IPS-NIHi7 (cell line): ENCODE results near the gene DNAH5.
"Not testable (repeated sequence)": the region's sequence is repeated elsewhere in the genome, so short reads cannot be mapped to it uniquely, and the experiment has no call there.

ENCODE experiments used
- DNase-seq: peaks from one replicate; pipeline ENCODE4 v3.0.0; 2012; ENCODE audit warnings: mixed read lengths; ENCODE audit errors: extremely low spot score

The DNAH5 gene, protein sequence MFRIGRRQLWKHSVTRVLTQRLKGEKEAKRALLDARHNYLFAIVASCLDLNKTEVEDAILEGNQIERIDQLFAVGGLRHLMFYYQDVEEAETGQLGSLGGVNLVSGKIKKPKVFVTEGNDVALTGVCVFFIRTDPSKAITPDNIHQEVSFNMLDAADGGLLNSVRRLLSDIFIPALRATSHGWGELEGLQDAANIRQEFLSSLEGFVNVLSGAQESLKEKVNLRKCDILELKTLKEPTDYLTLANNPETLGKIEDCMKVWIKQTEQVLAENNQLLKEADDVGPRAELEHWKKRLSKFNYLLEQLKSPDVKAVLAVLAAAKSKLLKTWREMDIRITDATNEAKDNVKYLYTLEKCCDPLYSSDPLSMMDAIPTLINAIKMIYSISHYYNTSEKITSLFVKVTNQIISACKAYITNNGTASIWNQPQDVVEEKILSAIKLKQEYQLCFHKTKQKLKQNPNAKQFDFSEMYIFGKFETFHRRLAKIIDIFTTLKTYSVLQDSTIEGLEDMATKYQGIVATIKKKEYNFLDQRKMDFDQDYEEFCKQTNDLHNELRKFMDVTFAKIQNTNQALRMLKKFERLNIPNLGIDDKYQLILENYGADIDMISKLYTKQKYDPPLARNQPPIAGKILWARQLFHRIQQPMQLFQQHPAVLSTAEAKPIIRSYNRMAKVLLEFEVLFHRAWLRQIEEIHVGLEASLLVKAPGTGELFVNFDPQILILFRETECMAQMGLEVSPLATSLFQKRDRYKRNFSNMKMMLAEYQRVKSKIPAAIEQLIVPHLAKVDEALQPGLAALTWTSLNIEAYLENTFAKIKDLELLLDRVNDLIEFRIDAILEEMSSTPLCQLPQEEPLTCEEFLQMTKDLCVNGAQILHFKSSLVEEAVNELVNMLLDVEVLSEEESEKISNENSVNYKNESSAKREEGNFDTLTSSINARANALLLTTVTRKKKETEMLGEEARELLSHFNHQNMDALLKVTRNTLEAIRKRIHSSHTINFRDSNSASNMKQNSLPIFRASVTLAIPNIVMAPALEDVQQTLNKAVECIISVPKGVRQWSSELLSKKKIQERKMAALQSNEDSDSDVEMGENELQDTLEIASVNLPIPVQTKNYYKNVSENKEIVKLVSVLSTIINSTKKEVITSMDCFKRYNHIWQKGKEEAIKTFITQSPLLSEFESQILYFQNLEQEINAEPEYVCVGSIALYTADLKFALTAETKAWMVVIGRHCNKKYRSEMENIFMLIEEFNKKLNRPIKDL (N-terminal part only)

GRCh38 chr5:13944560-13945199 is at the start of gene DNAH5:
Gene DNAH5, minus strand, starts transcription at chr5:13944688. Its CDS starts 250 bp downstream, at chr5:13944438.
- DNase-seq: no peak

GRCh38 chr5:13993926-13994325 is 49.4 kb upstream of the DNAH5 start:
- DNase-seq: peak; percentile 38

DNA sequence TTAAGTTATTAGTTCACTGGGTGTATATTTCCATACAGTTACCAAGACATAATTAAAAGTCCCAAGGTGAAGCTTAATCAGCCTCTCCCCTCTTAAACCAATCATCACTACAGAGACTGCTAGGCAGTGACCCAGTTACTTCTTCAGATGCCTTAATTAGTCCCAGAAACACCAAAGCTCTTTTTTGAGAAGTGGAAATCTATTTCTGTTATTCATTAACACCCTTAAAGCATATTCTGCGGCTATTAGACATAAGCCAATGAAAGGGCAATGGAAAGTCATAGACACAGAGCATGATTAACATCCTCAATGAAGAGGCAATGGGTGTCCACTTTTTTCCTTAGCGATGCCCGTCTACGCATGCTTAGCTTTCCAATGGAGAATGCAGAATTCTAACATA is 48.3 kb upstream of the DNAH5 start:
- no peak for DNase-seq

DNA sequence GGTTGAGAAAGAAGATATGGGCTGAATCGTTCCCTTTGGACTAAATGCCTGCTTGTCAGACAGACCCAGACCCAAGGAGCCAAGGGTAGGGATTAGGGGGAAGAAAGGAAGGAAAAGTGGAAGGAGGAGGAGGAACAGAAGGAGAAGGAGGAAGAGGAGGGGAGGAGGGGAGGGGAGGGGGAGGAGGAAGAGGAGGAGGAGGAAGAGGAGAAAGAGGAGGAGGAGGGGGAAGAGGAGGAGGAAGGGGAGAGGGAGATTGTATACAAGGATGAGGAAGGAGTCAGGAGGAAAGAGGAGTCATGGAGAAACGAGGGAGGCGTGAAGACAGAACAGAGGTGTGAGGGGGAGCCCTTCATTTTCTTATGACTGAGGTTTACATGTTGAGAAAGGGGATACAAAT is 46.9 kb upstream of the DNAH5 start:
- DNase-seq: no peak

GRCh38 chr5:13990896-13991295 is 46.4 kb upstream of the DNAH5 start:
- no peak for DNase-seq

DNA sequence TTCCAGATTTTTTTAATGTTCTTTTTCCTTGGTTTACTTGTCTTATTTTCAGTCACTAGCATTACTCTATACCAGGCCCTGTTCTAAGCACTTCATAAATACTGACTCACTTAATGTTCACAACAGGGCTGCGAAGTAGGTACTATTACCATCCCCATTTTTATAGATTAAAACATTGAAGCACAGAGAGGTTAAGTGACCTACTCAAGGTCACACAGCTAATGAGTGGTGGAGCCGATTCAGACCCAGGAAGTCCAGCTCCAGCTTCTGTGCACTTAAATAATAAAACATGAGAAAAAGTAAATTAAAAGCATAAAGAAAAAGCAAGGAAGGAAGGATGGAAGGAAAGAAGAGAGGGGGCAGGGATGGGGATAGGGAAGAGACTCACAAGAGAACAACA is 45.3 kb upstream of the DNAH5 start:
- no peak for DNase-seq

GRCh38 chr5:13987843-13988464 is 43.5 kb upstream of the DNAH5 start:
- DNase-seq: peak; percentile 78

- no peak for DNase-seq
Observed at GRCh38 chr5:13985731-13986418, 41.4 kb upstream of the DNAH5 start.

DNA sequence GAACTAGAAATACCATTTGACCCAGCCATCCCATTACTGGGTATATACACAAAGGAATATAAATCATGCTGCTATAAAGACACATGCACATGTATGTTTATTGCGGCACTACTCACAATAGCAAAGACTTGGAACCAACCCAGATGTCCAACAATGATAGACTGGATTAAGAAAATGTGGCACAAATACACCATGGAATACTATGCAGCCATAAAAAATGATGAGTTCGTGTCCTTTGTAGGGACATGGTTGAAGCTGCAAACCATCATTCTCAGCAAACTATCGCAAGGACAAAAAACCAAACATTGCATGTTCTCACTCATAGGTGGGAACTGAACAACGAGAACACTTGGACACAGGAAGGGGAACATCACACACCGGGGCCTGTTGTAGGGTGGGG is 40.4 kb upstream of the DNAH5 start:
- DNase-seq: not testable (repeated sequence)

DNA sequence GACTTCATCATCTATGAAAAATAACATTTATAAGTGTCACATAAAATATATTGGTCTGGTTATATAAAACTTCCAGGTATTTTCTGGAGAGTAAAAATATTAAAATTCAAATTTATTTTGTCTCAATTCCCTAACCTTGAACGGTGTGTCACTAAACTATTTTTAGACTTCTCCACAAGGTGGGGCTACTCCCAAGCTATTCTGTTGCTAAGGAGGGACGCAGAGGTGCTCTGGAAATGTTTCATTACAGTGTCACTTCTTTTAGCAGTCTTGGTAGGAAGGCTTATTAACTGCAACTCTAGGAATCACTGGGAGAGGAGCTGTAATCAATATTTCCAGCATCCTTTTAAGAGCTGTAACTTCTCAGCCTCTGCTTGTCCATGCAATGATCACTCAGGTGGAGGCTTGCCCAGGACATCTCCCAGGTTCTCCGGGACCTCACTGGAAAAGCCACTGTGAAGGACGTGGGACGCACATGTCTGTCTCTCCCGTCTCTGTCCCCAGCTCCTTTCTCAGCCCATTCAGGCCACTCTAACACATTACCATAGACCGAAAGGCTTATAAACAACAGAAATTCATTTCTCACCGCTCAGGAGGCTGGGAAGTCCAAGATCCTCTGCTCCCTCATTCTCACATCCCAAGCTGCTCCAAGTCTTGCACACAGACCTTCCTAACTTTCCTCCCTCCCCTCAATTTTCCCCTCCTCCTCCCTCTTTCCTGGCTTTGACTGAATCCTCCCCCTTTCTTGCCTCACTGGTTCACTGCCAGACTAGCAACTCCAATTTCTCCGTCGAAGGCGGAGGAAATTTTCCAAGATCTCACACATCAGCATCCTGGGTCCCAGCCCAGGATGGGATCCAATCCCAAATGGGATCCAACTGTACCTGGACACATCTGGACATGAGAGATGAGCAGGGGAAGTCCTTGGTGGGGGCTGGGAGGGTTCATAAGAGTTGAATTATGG is 32.7 kb upstream of the DNAH5 start:
- DNase-seq: peak; percentile 72

DNA sequence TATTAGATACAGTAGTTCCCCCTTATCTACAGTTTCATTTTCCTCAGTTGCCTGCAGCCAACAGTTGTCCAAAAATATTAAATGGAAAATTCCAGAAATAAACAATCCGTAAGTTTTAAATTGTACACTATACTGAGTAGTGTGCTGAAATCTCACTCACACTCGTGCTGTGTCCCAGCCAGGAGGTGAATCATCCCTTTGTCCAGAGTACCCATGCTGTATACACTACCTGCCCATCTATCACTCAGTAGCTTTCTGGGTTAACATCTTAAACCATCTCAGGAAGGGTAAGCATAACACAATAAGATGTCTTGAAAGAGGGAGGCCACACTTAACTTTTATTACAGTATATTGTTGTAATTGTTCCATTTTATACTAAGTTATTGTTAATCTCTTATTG is 31.7 kb upstream of the DNAH5 start:
- no peak for DNase-seq

DNA sequence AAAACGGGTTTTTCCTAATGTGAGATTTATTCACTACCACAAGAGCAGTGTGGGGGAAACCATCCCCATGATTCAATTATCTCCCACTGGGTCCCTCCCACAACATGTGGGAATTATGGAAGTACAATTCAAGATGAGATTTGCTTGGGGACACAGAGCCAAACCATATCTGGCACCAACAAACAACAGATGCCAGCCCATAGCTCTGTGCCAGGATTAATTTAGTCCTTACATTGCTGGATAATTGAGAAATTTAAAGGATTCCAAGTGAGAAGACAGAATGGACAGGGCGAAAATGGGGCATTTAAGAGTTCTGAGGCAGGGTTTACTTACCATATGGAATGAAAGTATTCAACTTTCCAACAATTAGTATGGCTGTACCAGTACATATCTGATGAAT is 30.8 kb upstream of the DNAH5 start:
- DNase-seq: no peak

DNA sequence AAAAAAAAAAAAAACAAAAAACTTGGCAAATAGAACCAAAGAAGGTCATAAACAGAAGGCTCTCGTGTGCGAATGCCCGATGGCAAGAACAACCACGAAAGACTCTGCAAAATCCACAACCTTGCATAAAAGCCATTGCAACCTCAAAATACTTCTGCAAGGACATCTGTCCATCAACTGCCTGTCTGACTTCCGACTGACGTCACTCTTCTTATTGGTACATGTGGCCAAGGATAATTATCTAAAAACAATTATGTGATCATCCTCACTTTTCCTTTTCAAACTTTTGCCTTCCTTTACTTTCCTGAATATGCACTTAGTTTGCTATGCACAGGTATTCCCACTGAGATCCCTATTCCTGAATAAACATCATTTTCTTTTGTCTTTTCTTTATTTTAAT is 29.2 kb upstream of the DNAH5 start:
- DNase-seq: no peak

GRCh38 chr5:13972029-13972428 is 27.5 kb upstream of the DNAH5 start:
- DNase-seq: no peak

- peak; percentile 62 for DNase-seq
Observed at GRCh38 chr5:13957032-13957645, 12.7 kb upstream of the DNAH5 start.

- no peak for DNase-seq
Observed at GRCh38 chr5:13956471-13956870, 12.0 kb upstream of the DNAH5 start.

DNA sequence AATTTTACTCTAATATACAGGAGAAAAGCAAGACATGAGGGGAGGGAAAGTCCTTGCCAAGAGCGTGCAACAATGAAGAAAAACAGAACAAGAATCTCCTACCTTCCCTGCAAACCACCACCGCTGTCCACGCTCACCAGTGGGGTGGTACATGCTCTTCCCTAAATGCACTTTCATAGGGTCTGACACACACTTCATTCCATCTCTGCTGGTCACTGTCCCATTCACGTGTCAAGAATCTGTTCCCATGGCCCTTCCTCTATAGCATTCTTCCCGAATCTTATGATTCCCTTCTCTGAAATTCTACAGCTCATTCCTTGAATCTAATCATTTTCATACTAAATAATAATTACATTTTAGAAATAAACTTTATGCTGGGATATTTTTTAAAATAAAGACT is 11.4 kb upstream of the DNAH5 start:
- no peak for DNase-seq

DNA sequence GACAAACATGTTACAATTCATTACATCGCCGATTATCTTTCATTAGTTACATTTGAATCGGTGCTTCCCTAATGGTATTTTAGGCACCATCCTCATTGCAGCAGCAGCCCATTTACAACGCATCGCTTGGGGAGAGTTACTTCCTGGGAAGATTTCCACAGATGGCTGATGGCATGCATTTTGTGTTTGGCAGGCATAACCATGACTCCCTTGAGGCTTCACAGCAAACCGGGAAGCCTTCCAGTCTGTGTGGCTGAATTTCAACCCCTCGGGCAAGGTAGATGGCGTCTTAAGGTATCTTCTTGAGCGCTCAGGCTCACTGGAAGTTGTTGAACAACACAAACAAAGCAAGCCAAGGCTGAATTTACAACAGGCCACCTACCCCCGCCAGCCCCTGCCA is 1.6 kb upstream of the DNAH5 start:
- DNase-seq: no peak

DNA sequence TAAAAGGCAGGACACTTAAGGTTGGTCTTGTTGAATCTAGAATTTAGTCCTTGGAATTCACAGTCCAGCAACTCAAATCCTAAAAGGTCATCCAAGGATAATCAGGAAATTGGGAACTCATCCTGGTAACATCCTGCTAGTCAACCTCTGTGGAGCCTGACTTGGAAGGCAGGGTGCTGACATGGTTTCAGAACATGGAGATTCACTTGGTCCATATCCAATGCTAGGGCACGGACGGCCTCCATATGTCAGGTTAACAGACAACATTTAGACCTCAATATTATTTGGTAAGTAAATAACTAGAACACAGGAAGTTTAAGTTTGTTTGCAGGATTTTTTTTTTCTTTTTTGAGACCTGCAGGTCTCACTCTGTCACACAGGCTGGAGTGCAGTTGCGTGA is 783 bp upstream of the DNAH5 start:
- no peak for DNase-seq
